ENCODE results near the gene ZNF487. TPM values are rescaled to one million over a fixed set of nuclear protein-coding genes. Genes with fewer than 3 reads are reported as not detected.

ZNF487 gene
- total and polyA plus RNA-seq, 2 experiments from 2014 or later = 2.9 to 4.6 TPM

- no peak overlapping the region for H3K27ac Mint-ChIP-seq
- ATAC-seq (no peak), DNase-seq (ENCODE audit: low spot score) (no peak)
- H3K4me3 ChIP-seq = no peak overlapping the region
- H3K9me2 ChIP-seq (ENCODE audit: insufficient read depth) = no peaks in the 10 kb centered on the region
- peaks cover 8% of the 10 kb centered on the region for H3K9me3 Mint-ChIP-seq
- peaks cover 4% of the 10 kb centered on the region for H3K36me3 Mint-ChIP-seq (ENCODE audit: low read depth)
- no peaks in the 10 kb centered on the region for H3K36me3 ChIP-seq (ENCODE audit: insufficient read depth)
- H3K27ac ChIP-seq (ENCODE audit: low read depth) = no peak overlapping the region
- no peaks in the 10 kb centered on the region for H3K79me2 ChIP-seq (replicated peaks; ENCODE audit: insufficient read depth)
- no peaks in the 10 kb centered on the region for H3F3A ChIP-seq (replicated peaks; ENCODE audit: low read depth)
- H3K4me1 ChIP-seq (ENCODE audit: insufficient read depth) = no peaks in the 10 kb centered on the region
- no peaks in the 10 kb centered on the region for H3K4me1 Mint-ChIP-seq
- H3K27me3 ChIP-seq (ENCODE audit: insufficient read depth) = no peaks in the 10 kb centered on the region
- no peaks in the 10 kb centered on the region for H4K20me1 ChIP-seq (replicated peaks; ENCODE audit: insufficient read depth)
- no peak overlapping the region for H3K4me2 ChIP-seq
- H2AFZ ChIP-seq = no peak overlapping the region
- TF ChIP-seq CREB1 (CRISPR knock-in tag; IDR thresholded peaks at IDR 0.05; ENCODE audit: low read depth) = no peak
- TF ChIP-seq EZH2phosphoT487 (IDR thresholded peaks at IDR 0.05; ENCODE audit: unreplicated experiment) = no peak
- TF ChIP-seq JUNB (IDR thresholded peaks at IDR 0.05; ENCODE audit: unreplicated experiment) = no peak
- TF ChIP-seq STAT1 (IDR thresholded peaks at IDR 0.05; ENCODE audit: unreplicated experiment) = no peak
- TF ChIP-seq, protein P1, sequence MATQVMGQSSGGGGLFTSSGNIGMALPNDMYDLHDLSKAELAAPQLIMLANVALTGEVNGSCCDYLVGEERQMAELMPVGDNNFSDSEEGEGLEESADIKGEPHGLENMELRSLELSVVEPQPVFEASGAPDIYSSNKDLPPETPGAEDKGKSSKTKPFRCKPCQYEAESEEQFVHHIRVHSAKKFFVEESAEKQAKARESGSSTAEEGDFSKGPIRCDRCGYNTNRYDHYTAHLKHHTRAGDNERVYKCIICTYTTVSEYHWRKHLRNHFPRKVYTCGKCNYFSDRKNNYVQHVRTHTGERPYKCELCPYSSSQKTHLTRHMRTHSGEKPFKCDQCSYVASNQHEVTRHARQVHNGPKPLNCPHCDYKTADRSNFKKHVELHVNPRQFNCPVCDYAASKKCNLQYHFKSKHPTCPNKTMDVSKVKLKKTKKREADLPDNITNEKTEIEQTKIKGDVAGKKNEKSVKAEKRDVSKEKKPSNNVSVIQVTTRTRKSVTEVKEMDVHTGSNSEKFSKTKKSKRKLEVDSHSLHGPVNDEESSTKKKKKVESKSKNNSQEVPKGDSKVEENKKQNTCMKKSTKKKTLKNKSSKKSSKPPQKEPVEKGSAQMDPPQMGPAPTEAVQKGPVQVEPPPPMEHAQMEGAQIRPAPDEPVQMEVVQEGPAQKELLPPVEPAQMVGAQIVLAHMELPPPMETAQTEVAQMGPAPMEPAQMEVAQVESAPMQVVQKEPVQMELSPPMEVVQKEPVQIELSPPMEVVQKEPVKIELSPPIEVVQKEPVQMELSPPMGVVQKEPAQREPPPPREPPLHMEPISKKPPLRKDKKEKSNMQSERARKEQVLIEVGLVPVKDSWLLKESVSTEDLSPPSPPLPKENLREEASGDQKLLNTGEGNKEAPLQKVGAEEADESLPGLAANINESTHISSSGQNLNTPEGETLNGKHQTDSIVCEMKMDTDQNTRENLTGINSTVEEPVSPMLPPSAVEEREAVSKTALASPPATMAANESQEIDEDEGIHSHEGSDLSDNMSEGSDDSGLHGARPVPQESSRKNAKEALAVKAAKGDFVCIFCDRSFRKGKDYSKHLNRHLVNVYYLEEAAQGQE (IDR thresholded peaks at IDR 0.05; ENCODE audit: unreplicated experiment) = no peak
- TF ChIP-seq ETS1 (IDR thresholded peaks at IDR 0.05) = no peak
- TF ChIP-seq ZNF331 (CRISPR knock-in tag; IDR thresholded peaks at IDR 0.05; ENCODE audit: low read depth) = no peak
- TF ChIP-seq ZNF114 (CRISPR knock-in tag; IDR thresholded peaks at IDR 0.05) = no peak
- TF ChIP-seq, protein P2, sequence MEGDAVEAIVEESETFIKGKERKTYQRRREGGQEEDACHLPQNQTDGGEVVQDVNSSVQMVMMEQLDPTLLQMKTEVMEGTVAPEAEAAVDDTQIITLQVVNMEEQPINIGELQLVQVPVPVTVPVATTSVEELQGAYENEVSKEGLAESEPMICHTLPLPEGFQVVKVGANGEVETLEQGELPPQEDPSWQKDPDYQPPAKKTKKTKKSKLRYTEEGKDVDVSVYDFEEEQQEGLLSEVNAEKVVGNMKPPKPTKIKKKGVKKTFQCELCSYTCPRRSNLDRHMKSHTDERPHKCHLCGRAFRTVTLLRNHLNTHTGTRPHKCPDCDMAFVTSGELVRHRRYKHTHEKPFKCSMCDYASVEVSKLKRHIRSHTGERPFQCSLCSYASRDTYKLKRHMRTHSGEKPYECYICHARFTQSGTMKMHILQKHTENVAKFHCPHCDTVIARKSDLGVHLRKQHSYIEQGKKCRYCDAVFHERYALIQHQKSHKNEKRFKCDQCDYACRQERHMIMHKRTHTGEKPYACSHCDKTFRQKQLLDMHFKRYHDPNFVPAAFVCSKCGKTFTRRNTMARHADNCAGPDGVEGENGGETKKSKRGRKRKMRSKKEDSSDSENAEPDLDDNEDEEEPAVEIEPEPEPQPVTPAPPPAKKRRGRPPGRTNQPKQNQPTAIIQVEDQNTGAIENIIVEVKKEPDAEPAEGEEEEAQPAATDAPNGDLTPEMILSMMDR (conservative IDR thresholded peaks at IDR 0.05; ENCODE audit: low read depth in 2 of 2) = no peak
- no peak for TF ChIP-seq NANOG (IDR thresholded peaks at IDR 0.05; ENCODE audit: borderline replicate concordance)
- no peak for TF ChIP-seq ZNF462 (CRISPR knock-in tag; IDR thresholded peaks at IDR 0.05)
- TF ChIP-seq EZH2 (IDR thresholded peaks at IDR 0.05; ENCODE audit: low read depth, unreplicated experiment) = no peak
- TF ChIP-seq POLR2AphosphoS5 (IDR thresholded peaks at IDR 0.05; ENCODE audit: low read depth) = no peak
- no peaks in the 10 kb centered on the region for H3K27me3 Mint-ChIP-seq (ENCODE audit: insufficient read depth, low read depth, poor library complexity)
- no peak overlapping the region for H3K4me3 Mint-ChIP-seq
Observed at GRCh38 chr10:43427166-43427825, 9.6 kb upstream of the ZNF487 start.

Measured in GM23338 (cell line).